Left cardiac atrium (tissue), 4 donors: Measurements from ENCODE around the gene CYBRD1. TPM values are rescaled to one million over a fixed set of nuclear protein-coding genes. Genes with fewer than 3 reads are reported as not detected.

Source experiments
- ATAC-seq, 2 donors: fragments of 200-7000 bp; cut with Tn5 transposase; one replicate each; pipeline ENCODE4 v1.9.1; 2020; ENCODE audit warnings: mild to moderate bottlenecking in 2 of 2, moderate library complexity in 2 of 2
- DNase-seq: peaks from one replicate; pipeline ENCODE4 v3.0.0-alpha.2; 2020
- intact Hi-C, 2 donors: fragments of 100-400 bp; cut with DNase I; formaldehyde crosslinking; loops; one replicate each; pipeline versions ENCODE4 v1.14.1 to v1.15.1; 2022 to 2023
- total RNA-seq, 2 donors: library from RNA; stranded (reverse); fragmentation: NEBNext Ultra II Directional; extraction: Animal tissue kit (Norgen Biotek cat#: 25700); gene quantifications; one replicate each; pipeline ENCODE4 v1.2.1, GENCODE V29; 2021
- donor health status: DM: no; HTN: yes; CAD: no.
- donor health status: DM: no; HTN: yes; CAD: no; lungs with severe emphysema.
- donor health status: DM: yes; HTN: yes; CAD: no.
- donor health status: Dilated cardiomyopathy.

The CYBRD1 gene
- total RNA-seq, 2 donors from 2014 or later: 85.9 to 110 TPM

GRCh38 chr2:171587132-171587531, 64.9 kb downstream of the CYBRD1 start:
- intact Hi-C loops: no loop called here
- DNase-seq: no peak

GRCh38 chr2:171587567-171587966, 65.3 kb downstream of the CYBRD1 start:
- intact Hi-C loops: no loop called here
- DNase-seq (no peak), ATAC-seq (no peak)

More at GRCh38 chr2:171587132-171587531, 64.9 kb downstream of the CYBRD1 start:
- ATAC-seq: no peak

GRCh38 chr2:171590116-171590515, 67.8 kb downstream of the CYBRD1 start:
- DNase-seq (no peak), ATAC-seq (no peak)
- intact Hi-C loops: loop anchor here in 1 of 2 donors (10.0 kb wide), 1 partner anchor 515 kb away; the partner anchor contains the start of gene DLX2

GRCh38 chr2:171592036-171592555, 69.8 kb downstream of the CYBRD1 start:
- DNase-seq (no peak), ATAC-seq (no peak)
- intact Hi-C loops: loop anchor here in 1 of 2 donors (10.0 kb wide), 1 partner anchor 513 kb away; the partner anchor contains the start of gene DLX2

GRCh38 chr2:171595456-171595855, 73.2 kb downstream of the CYBRD1 start:
- no peak for ATAC-seq
- no peak for DNase-seq
- intact Hi-C loops: loop anchor here in 1 of 2 donors (10.0 kb wide), 1 partner anchor 509 kb away; the partner anchor contains the start of gene DLX2

GRCh38 chr2:171595896-171596295, 73.6 kb downstream of the CYBRD1 start:
- ATAC-seq (peak in 1 of 2 donors; percentile 74), DNase-seq (no peak)
- intact Hi-C loops: loop anchor here in 1 of 2 donors (10.0 kb wide), 1 partner anchor 509 kb away; the partner anchor contains the start of gene DLX2

- peak; percentile 50 to 83 for ATAC-seq
These were observed 76.5 kb downstream of the CYBRD1 start for GRCh38 chr2:171598713-171599319.

GRCh38 chr2:171600126-171600525, 77.9 kb downstream of the CYBRD1 start:
- intact Hi-C loops: no loop called here
- no peak for DNase-seq
- ATAC-seq: no peak

More at GRCh38 chr2:171598713-171599319, 76.5 kb downstream of the CYBRD1 start:
- DNase-seq: peak; percentile 22
- intact Hi-C loops: loop anchor here in 1 of 2 donors (10.0 kb wide), 1 partner anchor 506 kb away; the partner anchor contains the start of gene DLX2

GRCh38 chr2:171602352-171602751, 80.1 kb downstream of the CYBRD1 start:
- intact Hi-C loops: no loop called here
- DNase-seq (no peak), ATAC-seq (no peak)

Other genes with a start within 250 kb of the CYBRD1 start
- gene METTL8, start 88.5 kb upstream of the CYBRD1 start, total RNA-seq: 10 to 100 TPM; 10.2 to 13.3 TPM
- 10 to 100 TPM in 1 of 2 donors, 1 to 10 TPM in 1; 6.0 to 10.7 TPM for gene DCAF17, start 88.2 kb upstream of the CYBRD1 start, total RNA-seq
- 10 to 100 TPM; 58.6 to 59.9 TPM for gene DYNC1I2, start 165.0 kb downstream of the CYBRD1 start, total RNA-seq